K562 (cell line): ENCODE data around the gene MALRD1.

Experiments used
- ARID2 ChIP-seq: fragments of 450-650 bp; IDR thresholded peaks from 2 replicates; pipeline ENCODE4 v1.6.1; 2017; ENCODE audit warnings: antibody characterized with exemption, mild to moderate bottlenecking
- CTCF ChIP-seq, 3 experiments: IDR thresholded peaks in 2 of 3; conservative IDR thresholded peaks in 1 of 3; 2 replicates each; pipeline ENCODE4 v1.5.1; 2011 to 2012; ENCODE audit warnings: low read length in 3 of 3, mild to moderate bottlenecking in 3 of 3, control low read depth in 2 of 3, improper control_type of control experiment in 1 of 3, inconsistent platforms in 1 of 3, low read depth in 1 of 3, mixed read lengths in 1 of 3, moderate library complexity in 1 of 3; ENCODE audit not compliant: insufficient read depth in 2 of 3
- RBBP5 ChIP-seq: fragments of 200-600 bp; sonication (generic); IDR thresholded peaks from 2 replicates; pipeline ENCODE4 v1.6.1; 2012; ENCODE audit warnings: borderline replicate concordance, mild to moderate bottlenecking, low read length, control low read depth, inconsistent platforms; ENCODE audit not compliant: insufficient read depth, poor library complexity, severe bottlenecking
- SP1 ChIP-seq: sonication (generic); formaldehyde crosslinking; IDR thresholded peaks from 2 replicates; pipeline ENCODE4 v1.8.1; 2022; ENCODE audit warnings: mild to moderate bottlenecking, missing genetic modification reagents
- UBTF ChIP-seq, 2 experiments: IDR thresholded peaks; 2 replicates each; pipeline ENCODE4 v1.6.1; 2012; ENCODE audit warnings: improper control_type of control experiment in 2 of 2, low read depth in 2 of 2, low read length in 2 of 2, borderline replicate concordance in 1 of 2
- ZNF431 ChIP-seq: sonication (generic); formaldehyde crosslinking; IDR thresholded peaks from 2 replicates; pipeline ENCODE4 v1.8.0; 2022; ENCODE audit warnings: mild to moderate bottlenecking, missing genetic modification reagents

- no peak for TF ChIP-seq ZNF431
- no peak for TF ChIP-seq SP1 (CRISPR knock-in tag)
- no peak for TF ChIP-seq ARID2
- TF ChIP-seq CTCF (IDR thresholded peaks at IDR 0.05 in 2 of 3, conservative IDR thresholded peaks at IDR 0.05 in 1 of 3; ENCODE audit: insufficient read depth in 2 of 3, low read depth in 1 of 3, low read length in 3 of 3): no peak
- no peak for TF ChIP-seq RBBP5
- no peak for TF ChIP-seq UBTF (IDR thresholded peaks at IDR 0.05; ENCODE audit: borderline replicate concordance in 1 of 2, low read depth in 2 of 2, low read length in 2 of 2)
Measured at GRCh38 chr10:19532411-19532810, 483.8 kb downstream of the MALRD1 start.
